Skeletal muscle cell (primary cell): ENCODE data around the gene VEGFC.

Experiments
- DNase-seq: peaks from one replicate; pipeline ENCODE4 v3.0.0-alpha.2; 2010; ENCODE audit warnings: low read depth
- H3K4me3 ChIP-seq: 2 replicates; pipeline ENCODE4 v1.5.1; 2011; ENCODE audit warnings: low read depth, mild to moderate bottlenecking, control low read depth, low read length, moderate library complexity

VEGFC gene

GRCh38 chr4:176729489-176729888 is 63.2 kb downstream of the VEGFC start:
- H3K4me3 ChIP-seq: no peak overlapping the region
- DNase-seq: no peak

DNA sequence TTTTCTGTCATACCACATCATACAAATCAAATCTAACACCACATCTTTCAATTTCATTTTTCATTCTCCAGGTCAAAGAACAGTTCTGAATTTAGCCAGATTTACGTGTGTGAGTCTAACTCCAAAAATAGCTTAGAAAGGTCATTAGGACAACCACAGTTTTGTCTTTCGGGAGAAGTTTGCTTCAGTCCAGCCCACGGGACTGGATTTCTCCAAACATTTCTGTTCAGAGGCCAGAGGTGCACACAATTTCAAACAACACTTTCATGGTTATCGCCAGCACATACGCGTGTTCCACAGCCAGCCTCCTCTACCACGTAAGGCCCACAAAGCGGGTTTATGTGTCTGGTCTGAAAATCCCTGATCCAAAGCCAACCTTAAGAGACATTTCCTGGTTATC is 65.9 kb downstream of the VEGFC start:
- peak; percentile 47 for DNase-seq
- no peak overlapping the region for H3K4me3 ChIP-seq

DNA sequence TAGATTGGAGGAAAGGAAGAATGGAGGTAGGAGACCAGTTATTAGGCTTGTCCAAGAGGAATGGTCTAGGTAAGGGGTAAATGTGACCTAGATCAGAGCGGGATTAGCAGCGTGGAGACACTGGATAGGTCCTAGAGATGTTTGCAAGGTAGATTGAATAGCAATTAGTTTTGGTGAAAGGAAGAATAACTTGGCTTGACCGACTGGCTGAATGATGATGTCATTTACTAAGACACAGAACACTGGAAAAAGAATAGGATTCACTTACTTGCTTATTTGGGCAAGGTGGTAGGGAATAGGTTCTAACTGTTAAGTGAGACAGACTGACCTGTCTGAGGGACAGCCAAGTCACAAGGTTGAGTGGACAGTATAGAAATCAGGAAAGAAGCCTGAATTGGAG is 71.3 kb downstream of the VEGFC start:
- DNase-seq: no peak
- no peak overlapping the region for H3K4me3 ChIP-seq

DNA sequence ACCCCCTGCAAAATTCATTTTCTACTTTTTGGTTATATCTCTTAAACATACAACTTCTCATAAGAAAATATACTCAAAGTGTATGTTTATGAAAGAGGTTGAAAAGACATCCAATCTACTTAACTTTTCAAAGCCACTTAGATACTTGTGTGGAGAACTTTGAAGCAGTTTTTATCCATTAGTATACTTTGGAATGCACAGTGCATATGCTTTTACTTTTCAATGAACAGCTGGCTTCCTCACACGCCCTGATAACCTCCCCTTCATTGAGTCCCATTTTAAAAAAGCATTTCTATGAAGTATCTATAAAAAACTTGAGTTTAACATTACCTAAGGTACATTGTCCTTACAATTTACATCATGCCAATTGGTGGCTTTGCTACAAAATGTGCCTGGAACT is 73.8 kb downstream of the VEGFC start:
- DNase-seq: no peak
- no peak overlapping the region for H3K4me3 ChIP-seq

DNA sequence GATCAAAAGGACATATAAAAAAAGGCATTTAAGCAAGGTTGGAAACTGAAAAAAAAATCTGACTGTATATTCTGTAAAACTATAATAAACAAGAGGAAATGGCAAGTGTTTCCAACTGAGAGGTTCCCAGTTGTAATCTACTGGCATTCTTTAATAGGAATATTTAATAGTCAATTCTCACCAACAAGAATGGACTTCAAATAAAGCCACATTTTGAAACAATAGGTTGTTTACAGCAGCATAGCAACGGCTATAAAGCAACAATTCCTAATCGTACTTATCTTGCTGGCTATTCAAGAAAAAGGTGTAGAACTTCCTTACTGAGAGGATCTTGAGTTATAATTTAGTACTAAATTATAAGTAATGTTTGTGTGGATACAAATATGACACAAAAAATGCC is 75.5 kb downstream of the VEGFC start:
- no peak overlapping the region for H3K4me3 ChIP-seq
- no peak for DNase-seq

DNA sequence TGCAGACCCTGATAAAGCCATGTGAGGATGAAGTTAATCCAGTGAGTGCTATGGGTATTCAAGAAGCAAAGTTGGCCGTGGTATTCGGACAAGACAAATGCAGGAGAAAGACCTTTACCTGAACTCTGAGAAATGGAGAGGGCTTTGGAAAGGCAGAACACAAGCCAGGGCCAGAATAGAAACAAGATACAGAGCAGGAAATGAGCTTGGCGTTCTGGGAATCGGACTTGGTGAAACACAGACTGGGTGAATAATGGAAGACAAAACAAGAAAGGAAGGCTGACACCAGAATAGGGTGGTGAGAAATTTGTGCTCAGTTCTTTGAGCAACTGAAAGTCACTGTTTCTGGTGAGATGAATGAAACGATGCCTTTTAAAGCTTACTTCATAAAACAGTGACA is 83.3 kb downstream of the VEGFC start:
- H3K4me3 ChIP-seq: no peak overlapping the region

GRCh38 chr4:176708771-176709311 is 83.9 kb downstream of the VEGFC start:
- DNase-seq: no peak
- H3K4me3 ChIP-seq: no peak overlapping the region

More for the DNA sequence above, 83.3 kb downstream of the VEGFC start:
- DNase-seq: peak; percentile 24

DNA sequence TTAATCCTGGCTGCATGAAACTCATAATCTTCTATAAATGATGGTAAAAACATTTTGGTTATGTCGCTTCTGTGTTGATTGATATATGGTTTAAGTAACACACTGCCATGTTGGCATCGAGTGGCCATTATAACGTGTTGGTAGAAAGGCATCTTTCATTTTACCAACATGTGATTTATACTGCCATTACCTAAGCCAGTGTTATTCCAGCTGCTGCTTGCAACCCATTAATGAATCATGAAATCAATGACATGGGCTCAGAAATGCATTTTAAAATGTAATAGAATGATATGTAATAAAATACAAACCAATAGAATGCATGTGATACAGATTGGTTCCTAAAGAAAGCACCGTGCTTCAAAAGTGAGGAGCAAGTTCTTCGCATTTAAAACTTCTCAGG is 102.0 kb downstream of the VEGFC start:
- no peak overlapping the region for H3K4me3 ChIP-seq
- no peak for DNase-seq

GRCh38 chr4:176680668-176681180 is 112.0 kb downstream of the VEGFC start:
- no peak overlapping the region for H3K4me3 ChIP-seq
- no peak for DNase-seq

- DNase-seq: no peak
- no peak overlapping the region for H3K4me3 ChIP-seq
Observed at GRCh38 chr4:176676901-176677300, 115.8 kb downstream of the VEGFC start.

DNA sequence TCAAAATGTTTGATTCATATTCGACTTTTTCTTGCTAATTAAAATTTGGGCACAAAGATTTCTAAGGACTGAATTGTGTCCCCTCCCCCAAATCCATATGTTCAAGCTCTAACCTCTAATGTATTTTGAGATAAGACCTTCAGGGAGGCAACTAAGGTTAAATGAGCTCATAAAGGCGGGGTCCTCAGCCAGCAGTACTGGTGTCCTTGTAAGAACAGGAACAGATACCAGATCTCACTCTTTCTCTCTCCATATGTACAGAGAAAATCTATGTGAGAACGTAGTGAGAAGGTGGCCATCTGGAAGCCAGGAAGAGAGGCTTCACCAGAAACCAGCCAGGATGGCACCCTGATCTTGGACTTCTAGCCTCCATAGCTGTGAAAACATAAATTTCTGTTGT is 116.9 kb downstream of the VEGFC start:
- H3K4me3 ChIP-seq: no peak overlapping the region

DNA sequence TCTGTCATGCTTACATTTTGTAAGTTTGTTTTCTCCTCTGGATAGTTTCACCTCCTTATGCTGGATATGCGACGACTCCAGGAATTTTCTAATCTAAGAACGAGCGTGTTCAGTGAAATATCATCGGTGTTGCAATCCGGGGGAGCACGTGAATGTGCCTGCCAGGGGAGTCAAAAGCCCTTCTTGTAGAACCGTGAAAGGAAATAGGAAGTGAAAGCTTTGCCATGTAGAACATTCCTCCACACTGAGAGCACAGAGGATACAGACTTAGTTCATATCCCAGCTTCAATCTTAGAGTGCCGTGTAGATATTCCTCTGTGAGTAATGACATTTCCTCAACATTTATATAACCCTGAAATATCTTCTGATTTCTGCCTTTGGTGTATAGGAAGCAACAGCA is 121.2 kb downstream of the VEGFC start:
- no peak overlapping the region for H3K4me3 ChIP-seq
- peak; percentile 10 for DNase-seq

More for the DNA sequence above, 116.9 kb downstream of the VEGFC start:
- DNase-seq: no peak

GRCh38 chr4:176668324-176668723 is 124.4 kb downstream of the VEGFC start:
- no peak for DNase-seq
- H3K4me3 ChIP-seq: no peak overlapping the region

DNA sequence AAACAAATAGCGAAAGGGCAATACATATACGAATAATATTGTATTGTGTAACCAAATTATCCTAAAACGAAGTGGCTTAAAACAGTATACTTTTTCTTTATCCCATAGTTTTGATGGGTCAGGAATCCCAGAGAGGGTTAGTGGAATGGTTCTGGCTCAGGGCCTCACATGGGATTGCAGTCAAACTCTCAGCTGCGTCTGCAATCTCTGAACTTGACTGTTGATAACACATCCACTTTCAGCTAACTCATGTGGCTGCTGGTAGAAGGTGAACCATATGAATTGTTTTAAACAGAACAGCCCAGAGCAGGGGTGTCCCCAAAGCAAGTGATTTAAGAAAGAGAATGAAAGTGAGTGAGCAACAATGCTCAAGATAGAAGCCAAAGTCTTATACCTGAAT is 127.8 kb downstream of the VEGFC start:
- no peak overlapping the region for H3K4me3 ChIP-seq
- DNase-seq: no peak

- DNase-seq: no peak
Observed at GRCh38 chr4:176660561-176660960, 132.2 kb downstream of the VEGFC start.

DNA sequence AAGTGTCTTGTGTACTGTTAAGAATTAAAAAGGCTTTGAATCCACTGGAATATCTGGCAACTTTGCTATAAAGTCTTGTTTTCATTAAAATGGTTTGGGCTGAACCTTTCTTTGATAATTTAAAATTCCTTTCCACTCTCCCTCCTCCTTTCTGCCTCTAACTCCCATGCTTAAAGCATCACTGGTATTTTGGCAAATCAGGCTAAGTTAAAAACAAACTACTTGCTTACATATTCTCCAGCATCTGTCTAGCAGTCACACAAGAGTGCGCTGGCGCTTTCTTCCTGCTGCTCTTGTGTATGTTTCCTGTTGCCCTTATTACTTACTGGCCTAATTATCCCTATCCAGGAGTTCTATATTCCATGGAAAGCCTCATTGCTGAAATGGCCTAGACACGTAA is 136.6 kb downstream of the VEGFC start:
- no peak overlapping the region for H3K4me3 ChIP-seq
- no peak for DNase-seq

More at GRCh38 chr4:176660561-176660960, 132.2 kb downstream of the VEGFC start:
- H3K4me3 ChIP-seq: no peak overlapping the region

DNA sequence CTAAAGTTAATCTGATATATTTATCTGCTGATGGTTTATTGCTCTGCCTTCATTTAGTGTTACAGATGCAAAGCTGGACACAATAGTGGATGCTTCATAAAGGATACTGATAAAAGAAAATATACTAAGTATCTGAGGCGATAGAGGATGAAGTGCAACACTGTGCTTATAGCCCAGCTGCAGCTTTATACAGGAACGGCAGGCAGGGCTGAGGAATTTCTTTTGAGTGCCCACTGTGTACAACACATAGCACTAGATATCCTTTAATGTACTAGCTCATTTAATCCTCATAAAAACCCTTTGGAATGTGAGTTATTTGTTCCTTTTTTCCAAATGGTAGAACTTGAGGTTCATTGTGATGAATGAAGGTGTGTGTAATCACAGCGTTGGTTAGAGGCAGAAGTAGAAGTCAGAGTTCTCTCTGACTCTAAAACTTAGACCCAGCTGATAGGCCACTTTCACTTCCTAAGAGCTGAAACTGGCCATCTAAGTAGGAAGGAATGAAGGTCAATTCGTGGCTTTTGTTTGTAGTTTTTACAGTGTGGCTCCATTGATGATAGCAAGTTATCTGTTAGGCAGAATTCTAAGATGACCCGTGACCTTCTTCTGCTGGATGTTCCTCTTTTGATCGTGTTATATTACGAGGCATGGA is 138.0 kb downstream of the VEGFC start:
- DNase-seq: no peak
- no peak overlapping the region for H3K4me3 ChIP-seq

DNA sequence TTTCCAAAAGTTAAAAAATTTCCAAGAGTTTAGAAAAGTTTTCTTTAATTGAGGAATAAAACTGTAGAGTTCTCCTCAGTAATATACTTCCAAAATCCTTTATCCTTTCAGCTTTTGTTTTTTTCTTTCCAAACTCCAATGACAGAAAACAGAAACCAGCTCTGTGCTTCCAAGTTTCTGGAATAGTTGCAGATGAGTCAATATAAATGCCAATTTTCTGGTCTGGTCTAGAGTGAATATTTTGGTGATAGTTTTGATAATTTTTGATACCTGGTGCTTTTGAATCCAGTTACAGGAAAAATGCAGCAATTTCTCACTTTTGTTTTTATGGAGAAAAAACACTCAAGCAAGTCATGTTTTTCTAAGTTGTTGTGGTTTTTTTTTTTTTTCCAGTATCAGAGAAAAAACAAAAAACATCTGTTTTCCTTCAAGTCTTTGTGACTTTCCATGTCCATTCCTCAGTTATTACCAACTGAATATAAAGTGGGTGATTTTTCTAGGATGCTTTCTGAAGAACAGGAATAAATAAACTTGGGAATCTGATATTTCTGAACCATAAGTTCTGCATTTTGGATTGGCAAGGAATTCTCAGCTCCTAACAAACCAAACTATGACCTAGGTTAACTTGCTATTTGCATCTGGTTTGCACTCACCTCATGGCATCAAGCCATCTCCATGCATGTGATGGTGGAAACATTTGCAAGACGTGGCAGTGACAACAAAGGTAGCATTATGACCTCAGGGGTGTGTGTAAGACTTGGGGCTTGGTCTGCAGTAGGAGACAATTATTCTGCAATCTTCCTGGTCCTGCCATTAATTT is 139.1 kb downstream of the VEGFC start:
- no peak overlapping the region for H3K4me3 ChIP-seq

GRCh38 chr4:176646311-176646710 is 146.4 kb downstream of the VEGFC start:
- no peak overlapping the region for H3K4me3 ChIP-seq
- no peak for DNase-seq

More for the DNA sequence above, 139.1 kb downstream of the VEGFC start:
- no peak for DNase-seq

DNA sequence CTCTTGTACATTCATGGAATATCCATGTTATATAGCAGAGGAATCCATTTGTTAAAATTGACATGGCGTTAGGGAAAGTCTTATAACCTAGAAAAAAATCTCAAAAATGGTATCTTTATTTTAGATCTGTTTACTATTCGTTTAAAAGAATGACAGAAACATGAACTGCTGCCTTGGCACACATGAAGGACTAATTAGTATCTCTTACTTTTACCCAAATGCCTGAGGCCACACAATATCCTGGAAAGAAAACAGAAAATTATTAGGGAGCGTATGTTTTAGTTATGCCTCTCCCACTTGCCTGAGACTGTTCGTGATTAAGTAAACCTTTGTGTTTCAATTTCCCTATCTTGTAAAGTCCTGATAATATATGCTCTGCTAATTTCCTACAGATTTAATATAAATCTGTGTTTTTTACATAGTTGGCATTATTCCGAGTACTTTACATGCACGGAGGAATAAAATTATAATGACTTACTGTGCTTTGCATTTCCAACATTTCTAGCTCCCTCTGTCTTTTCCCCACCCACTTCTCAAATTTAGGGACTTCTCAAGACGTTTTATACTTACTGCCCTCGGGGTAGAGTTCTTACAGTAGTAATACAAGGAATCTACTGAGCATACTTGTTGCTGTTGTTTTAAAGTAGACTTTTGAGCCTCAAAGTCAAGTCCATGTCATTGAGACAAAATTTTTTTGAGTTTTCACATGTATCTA is 147.3 kb downstream of the VEGFC start:
- DNase-seq: no peak
- H3K4me3 ChIP-seq: no peak overlapping the region
